Mesothelial cell of epicardium (in vitro differentiated cells): Measurements from ENCODE around the gene SNRPD2. TPM values are rescaled to one million over a fixed set of nuclear protein-coding genes. Genes with fewer than 3 reads are reported as not detected.
"Not testable (repeated sequence)": the region's sequence is repeated elsewhere in the genome, so short reads cannot be mapped to it uniquely, and the experiment has no call there.

Experiments used
- DNase-seq, 2 experiments: peaks; one replicate each; pipeline ENCODE4 v3.0.0; 2021; ENCODE audit warnings: low spot score in 2 of 2; ENCODE audit not compliant: unreplicated experiment in 2 of 2
- H3K27ac Mint-ChIP-seq: 2 replicates; pipeline ENCODE4 v1.8.0; 2021; ENCODE audit warnings: mixed read lengths
- H3K27me3 Mint-ChIP-seq: 2 replicates; pipeline ENCODE4 v1.8.0; 2021; ENCODE audit warnings: low read depth, mixed read lengths
- H3K36me3 Mint-ChIP-seq: 2 replicates; pipeline ENCODE4 v1.8.0; 2021; ENCODE audit warnings: mixed read lengths
- H3K4me1 Mint-ChIP-seq: 2 replicates; pipeline ENCODE4 v1.8.0; 2021; ENCODE audit warnings: mixed read lengths
- H3K4me3 Mint-ChIP-seq: 2 replicates; pipeline ENCODE4 v1.8.0; 2021; ENCODE audit warnings: mild to moderate bottlenecking, moderate library complexity, mixed read lengths
- H3K9me3 Mint-ChIP-seq: 2 replicates; pipeline ENCODE4 v1.8.0; 2021; ENCODE audit warnings: mixed read lengths
- total RNA-seq: library from RNA; stranded (reverse); gene quantifications from 3 replicates; pipeline ENCODE4 v1.2.1, GENCODE V29; 2021
- TF ChIP-seq, protein P1 (sequence below): fragments of 200-600 bp; sonication (generic); IDR thresholded peaks from one replicate; pipeline ENCODE4 v1.5.0; 2021; ENCODE audit warnings: antibody characterized with exemption; ENCODE audit not compliant: unreplicated experiment

SNRPD2 gene
- total RNA-seq, 1 donor from 2014 or later: 440 TPM

DNA sequence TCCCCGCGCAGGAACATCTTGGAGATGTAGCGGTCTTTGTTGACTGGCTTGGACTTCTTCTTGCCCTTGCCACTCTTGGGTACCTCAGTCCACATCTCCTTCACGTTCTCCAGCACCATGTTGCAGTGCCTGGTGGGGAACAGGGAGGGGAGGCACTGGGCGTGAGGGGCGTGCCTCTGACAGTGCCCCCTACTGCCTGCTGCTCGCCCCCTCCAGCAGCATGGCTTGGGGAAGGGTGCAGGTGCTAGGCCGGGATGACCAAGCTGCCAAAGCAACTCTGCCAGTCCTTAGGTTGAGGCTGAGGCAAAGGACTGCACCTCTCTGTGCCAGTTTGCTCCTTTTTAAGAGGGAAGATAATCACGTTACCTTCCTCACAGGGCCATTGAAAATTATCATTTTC is 4.2 kb downstream of the SNRPD2 start:
- H3K4me3 Mint-ChIP-seq: no peak overlapping the region
- DNase-seq: no peak
- H3K9me3 Mint-ChIP-seq: no peaks in the 10 kb centered on the region
- H3K36me3 Mint-ChIP-seq: peaks cover 30% of the 10 kb centered on the region
- no peak overlapping the region for H3K27ac Mint-ChIP-seq
- H3K4me1 Mint-ChIP-seq: peaks cover 8% of the 10 kb centered on the region
- TF ChIP-seq, protein P1, sequence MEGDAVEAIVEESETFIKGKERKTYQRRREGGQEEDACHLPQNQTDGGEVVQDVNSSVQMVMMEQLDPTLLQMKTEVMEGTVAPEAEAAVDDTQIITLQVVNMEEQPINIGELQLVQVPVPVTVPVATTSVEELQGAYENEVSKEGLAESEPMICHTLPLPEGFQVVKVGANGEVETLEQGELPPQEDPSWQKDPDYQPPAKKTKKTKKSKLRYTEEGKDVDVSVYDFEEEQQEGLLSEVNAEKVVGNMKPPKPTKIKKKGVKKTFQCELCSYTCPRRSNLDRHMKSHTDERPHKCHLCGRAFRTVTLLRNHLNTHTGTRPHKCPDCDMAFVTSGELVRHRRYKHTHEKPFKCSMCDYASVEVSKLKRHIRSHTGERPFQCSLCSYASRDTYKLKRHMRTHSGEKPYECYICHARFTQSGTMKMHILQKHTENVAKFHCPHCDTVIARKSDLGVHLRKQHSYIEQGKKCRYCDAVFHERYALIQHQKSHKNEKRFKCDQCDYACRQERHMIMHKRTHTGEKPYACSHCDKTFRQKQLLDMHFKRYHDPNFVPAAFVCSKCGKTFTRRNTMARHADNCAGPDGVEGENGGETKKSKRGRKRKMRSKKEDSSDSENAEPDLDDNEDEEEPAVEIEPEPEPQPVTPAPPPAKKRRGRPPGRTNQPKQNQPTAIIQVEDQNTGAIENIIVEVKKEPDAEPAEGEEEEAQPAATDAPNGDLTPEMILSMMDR: no peak
- no peaks in the 10 kb centered on the region for H3K27me3 Mint-ChIP-seq

DNA sequence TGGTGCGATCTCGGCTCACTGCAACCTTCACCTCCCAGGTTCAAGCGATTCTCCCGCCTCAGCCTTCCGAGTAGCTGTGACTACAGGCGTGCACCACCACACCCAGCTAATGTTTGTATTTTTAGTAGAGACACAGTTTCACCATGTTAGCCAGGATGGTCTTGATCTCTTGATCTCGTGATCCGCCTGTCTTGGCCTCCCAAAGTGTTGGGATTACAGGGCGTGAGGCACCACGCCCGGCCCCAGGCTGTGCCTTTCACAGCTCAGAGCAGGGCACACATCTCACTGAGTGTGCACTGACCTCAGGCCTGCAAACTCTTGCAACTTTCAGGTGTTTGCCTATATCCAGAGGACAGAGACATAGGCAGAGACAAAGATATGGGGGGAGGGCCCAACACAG is 6.7 kb downstream of the SNRPD2 start:
- not testable (repeated sequence) for H3K27ac Mint-ChIP-seq

DNA sequence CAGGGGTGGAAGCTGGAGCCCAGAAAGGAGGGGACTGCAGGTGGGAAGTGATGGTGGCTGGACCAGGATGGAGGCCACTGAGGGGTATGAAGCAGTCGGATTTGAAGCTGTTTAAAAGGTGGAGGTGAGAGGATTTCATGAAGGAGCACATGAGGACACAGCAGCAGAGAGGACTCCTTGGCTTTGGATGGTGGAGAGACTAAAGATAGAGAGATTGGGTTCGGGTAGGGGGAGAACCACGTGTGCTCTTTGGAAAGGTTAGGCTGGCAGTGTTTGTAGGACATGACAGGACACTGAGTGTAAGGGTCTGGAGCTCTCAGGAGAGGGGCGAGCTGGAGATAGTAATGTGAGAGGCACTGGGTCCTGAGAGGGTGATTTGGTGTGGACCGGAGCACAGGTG is 8.8 kb downstream of the SNRPD2 start:
- Mint-ChIP-seq H3K36me3 (peaks cover 20% of the 10 kb centered on the region), H3K4me1 (peaks cover 10% of the 10 kb centered on the region), H3K27ac (peak overlapping the region; percentile 51), H3K4me3 (no peak overlapping the region), H3K27me3 (no peaks in the 10 kb centered on the region), H3K9me3 (no peaks in the 10 kb centered on the region)
- no peak for DNase-seq
- TF ChIP-seq, protein P1: no peak

More for the DNA sequence above, 6.7 kb downstream of the SNRPD2 start:
- H3K4me1 Mint-ChIP-seq, H3K4me3 Mint-ChIP-seq, H3K27me3 Mint-ChIP-seq, DNase-seq, H3K9me3 Mint-ChIP-seq: not testable (repeated sequence)
- peaks cover 30% of the 10 kb centered on the region for H3K36me3 Mint-ChIP-seq

DNA sequence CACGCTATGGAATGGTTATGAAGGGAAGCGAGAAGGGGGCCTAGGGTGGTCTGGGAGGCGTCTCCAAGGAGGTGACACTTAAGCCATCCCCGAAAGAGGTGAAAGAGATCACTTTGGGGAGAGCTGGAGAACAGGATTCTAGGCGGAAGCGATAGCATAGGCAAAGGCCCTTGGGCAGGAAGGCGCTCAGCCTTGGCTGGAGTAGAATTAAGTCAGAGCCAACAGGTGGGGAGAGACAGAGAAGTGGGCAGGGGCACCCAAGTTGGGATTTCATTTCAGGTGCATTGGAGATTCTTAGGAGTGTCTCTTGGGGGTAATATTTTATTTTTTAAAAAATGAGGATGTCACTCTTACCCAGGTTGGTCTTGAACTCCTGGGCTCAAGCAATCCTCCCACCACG is 9.6 kb downstream of the SNRPD2 start:
- Mint-ChIP-seq H3K27ac (peak overlapping the region; percentile 96), H3K4me3 (peak overlapping the region; percentile 72), H3K27me3 (peaks cover 2% of the 10 kb centered on the region), H3K36me3 (peaks cover 18% of the 10 kb centered on the region), H3K4me1 (peaks cover 15% of the 10 kb centered on the region), H3K9me3 (no peaks in the 10 kb centered on the region)
- TF ChIP-seq, protein P1: no peak
- DNase-seq: no peak

DNA sequence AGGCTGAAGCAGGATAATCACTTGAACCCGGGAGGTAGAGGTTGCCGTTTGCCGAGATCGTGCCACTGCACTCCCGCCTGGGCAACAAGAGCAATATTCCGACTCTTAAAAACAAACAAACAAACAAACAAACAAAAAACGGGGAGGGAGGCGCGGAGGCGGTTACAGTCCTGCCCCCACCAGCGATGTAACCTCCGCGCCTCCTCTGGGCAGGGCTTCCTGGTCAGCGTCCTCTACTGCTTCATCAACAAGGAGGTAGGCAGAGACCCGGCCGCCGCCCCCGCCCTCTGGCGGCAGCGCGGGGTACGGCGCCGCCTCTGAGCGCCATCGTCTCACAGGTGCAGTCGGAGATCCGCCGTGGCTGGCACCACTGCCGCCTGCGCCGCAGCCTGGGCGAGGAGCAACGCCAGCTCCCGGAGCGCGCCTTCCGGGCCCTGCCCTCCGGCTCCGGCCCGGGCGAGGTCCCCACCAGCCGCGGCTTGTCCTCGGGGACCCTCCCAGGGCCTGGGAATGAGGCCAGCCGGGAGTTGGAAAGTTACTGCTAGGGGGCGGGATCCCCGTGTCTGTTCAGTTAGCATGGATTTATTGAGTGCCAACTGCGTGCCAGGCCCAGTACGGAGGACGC is 10.2 kb downstream of the SNRPD2 start:
- Mint-ChIP-seq H3K9me3 (no peaks in the 10 kb centered on the region), H3K27me3 (peaks cover 3% of the 10 kb centered on the region), H3K27ac (peak overlapping the region; percentile 96), H3K36me3 (peaks cover 14% of the 10 kb centered on the region), H3K4me3 (peak overlapping the region; percentile 72), H3K4me1 (peaks cover 17% of the 10 kb centered on the region)
- TF ChIP-seq, protein P1: peak; percentile 99
- peak; percentile 64 to 92 for DNase-seq

DNA sequence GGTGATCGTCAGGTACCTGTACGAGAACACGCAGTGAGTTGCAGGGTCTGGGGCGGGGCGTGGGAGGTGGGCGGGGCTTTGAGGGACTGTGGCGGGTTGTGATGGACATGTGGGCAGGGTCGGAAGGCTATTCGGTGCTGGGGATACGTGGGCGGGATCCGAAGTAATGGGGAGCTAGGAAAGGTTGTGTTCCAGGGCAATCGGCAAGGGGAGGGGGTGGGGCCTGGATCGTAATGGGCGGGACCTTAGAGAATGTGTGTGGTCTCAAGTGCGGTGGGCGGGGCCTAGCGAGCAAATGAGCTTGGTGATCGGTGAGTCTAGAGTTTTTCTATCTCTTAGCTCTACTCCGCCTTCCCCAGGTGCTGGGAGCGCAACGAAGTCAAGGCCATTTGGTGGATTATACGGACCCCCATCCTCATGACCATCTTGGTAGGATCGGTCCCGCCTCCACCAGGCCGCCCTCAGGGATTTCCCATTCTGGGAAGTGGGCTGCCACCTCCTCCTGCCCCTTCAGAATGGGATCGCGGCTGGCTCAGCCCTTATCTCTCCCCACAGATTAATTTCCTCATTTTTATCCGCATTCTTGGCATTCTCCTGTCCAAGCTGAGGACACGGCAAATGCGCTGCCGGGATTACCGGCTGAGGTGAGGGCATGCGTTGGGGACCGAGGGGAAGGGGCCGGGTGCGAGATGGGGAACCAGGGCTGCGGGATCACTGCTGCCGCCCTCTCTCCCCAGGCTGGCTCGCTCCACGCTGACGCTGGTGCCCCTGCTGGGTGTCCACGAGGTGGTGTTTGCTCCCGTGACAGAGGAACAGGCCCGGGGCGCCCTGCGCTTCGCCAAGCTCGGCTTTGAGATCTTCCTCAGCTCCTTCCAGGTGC is 14.2 kb downstream of the SNRPD2 start:
- Mint-ChIP-seq H3K4me3 (peak overlapping the region; percentile 68), H3K4me1 (peaks cover 20% of the 10 kb centered on the region), H3K27me3 (peaks cover 13% of the 10 kb centered on the region), H3K36me3 (no peaks in the 10 kb centered on the region), H3K9me3 (no peaks in the 10 kb centered on the region), H3K27ac (peak overlapping the region; percentile 92)
- DNase-seq: peak; percentile 75 to 81
- TF ChIP-seq, protein P1: no peak
